ENCODE measurements around the gene SPTLC3.

SPTLC3 gene

DNA sequence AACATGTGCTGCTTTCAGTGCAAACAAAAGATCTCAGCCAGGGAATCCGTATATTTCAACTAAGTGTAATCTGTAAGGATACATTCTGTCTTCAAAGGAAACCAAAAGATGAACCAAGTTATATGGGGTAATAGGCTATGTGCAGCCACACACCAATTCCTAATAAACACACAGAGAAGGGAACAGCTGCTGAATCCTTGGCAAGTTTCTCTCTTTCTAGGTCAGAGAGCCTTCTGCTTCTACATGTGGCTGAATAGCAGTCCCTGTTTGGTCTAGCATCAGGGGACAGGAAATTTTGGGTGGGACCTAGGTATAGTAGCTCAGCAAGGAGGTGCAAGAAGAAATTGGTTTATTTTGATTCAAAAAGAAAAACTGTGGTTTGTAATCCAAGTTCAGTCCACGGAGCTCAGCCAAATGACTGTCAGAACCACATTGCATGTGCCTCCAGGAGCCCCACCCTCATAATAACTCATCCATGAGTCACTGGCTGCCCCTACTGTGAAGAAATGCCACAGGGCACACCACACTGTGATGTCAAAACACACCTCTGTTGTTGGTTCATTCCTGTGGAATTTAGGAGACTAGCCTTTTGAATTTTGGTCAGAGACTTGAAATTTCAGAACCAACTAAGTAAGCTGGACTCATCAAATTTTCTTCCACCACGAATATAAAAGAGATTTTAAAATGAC, 21.1 kb downstream of the SPTLC3 start:
- Histone ChIP-seq H3K27me3 (ENCODE audit: control insufficient read depth, insufficient read depth, low read length) (no peaks in the 10 kb centered on the region), H3K27ac (ENCODE audit: low read length) (no peak overlapping the region), H3K9me3 (ENCODE audit: control insufficient read depth, insufficient read depth, low read length) (no peaks in the 10 kb centered on the region), H3K4me3 (ENCODE audit: low read length) (no peak overlapping the region), H3K36me3 (ENCODE audit: control insufficient read depth, insufficient read depth, low read length) (no peaks in the 10 kb centered on the region), H3K4me1 (ENCODE audit: control insufficient read depth, insufficient read depth, low read length) (no peaks in the 10 kb centered on the region)
- WGBS (ENCODE audit: insufficient coverage, insufficient read length): no CpG with 5 or more reads among the region's 3 CpGs
- DNase-seq (ENCODE audit: low read depth, low spot score): no peak

- WGBS (ENCODE audit: insufficient coverage, insufficient read length): no CpG with 5 or more reads among the region's 4 CpGs
- Histone ChIP-seq H3K9me3 (ENCODE audit: control insufficient read depth, insufficient read depth, low read length) (no peaks in the 10 kb centered on the region), H3K4me1 (ENCODE audit: control insufficient read depth, insufficient read depth, low read length) (no peaks in the 10 kb centered on the region), H3K27me3 (ENCODE audit: control insufficient read depth, insufficient read depth, low read length) (no peaks in the 10 kb centered on the region), H3K4me3 (ENCODE audit: low read length) (no peak overlapping the region), H3K27ac (ENCODE audit: low read length) (no peak overlapping the region), H3K36me3 (ENCODE audit: control insufficient read depth, insufficient read depth, low read length) (no peaks in the 10 kb centered on the region)
- DNase-seq (ENCODE audit: low read depth, low spot score): no peak
These were observed 23.0 kb downstream of the SPTLC3 start for GRCh38 chr20:13031751-13032150.

DNA sequence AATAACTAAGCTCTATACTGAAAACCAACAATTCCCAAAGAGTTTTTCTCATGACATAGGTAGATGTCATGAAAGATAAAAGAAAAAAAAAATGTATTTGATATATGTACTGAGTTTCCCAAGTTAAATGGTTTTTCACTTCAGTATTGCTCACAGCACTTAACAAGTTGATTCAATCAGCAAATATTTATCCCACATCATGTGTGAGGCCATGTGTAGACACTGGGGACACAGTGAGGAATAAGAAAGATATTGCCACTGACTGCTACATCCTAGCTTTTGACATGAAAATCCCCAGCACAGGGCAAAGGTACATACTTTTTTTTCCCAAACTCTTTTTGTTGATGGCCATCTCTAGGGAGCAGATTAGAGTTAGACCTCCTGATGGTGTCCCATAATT, 25.3 kb downstream of the SPTLC3 start:
- H3K4me1 ChIP-seq (ENCODE audit: control insufficient read depth, insufficient read depth, low read length): no peaks in the 10 kb centered on the region
- no peak overlapping the region for H3K27ac ChIP-seq (ENCODE audit: low read length)
- no peak for DNase-seq (ENCODE audit: low read depth, low spot score)
- H3K9me3 ChIP-seq (ENCODE audit: control insufficient read depth, insufficient read depth, low read length): no peaks in the 10 kb centered on the region
- no peaks in the 10 kb centered on the region for H3K27me3 ChIP-seq (ENCODE audit: control insufficient read depth, insufficient read depth, low read length)
- no peaks in the 10 kb centered on the region for H3K36me3 ChIP-seq (ENCODE audit: control insufficient read depth, insufficient read depth, low read length)
- H3K4me3 ChIP-seq (ENCODE audit: low read length): no peak overlapping the region

GRCh38 chr20:13034936-13035335, 26.2 kb downstream of the SPTLC3 start:
- no peaks in the 10 kb centered on the region for H3K27me3 ChIP-seq (ENCODE audit: control insufficient read depth, insufficient read depth, low read length)
- H3K9me3 ChIP-seq (ENCODE audit: control insufficient read depth, insufficient read depth, low read length): no peaks in the 10 kb centered on the region
- H3K27ac ChIP-seq (ENCODE audit: low read length): no peak overlapping the region
- H3K4me1 ChIP-seq (ENCODE audit: control insufficient read depth, insufficient read depth, low read length): no peaks in the 10 kb centered on the region
- H3K4me3 ChIP-seq (ENCODE audit: low read length): no peak overlapping the region
- H3K36me3 ChIP-seq (ENCODE audit: control insufficient read depth, insufficient read depth, low read length): no peaks in the 10 kb centered on the region
- no peak for DNase-seq (ENCODE audit: low read depth, low spot score)
- no CpG with 5 or more reads among the region's 1 CpG for WGBS (ENCODE audit: insufficient coverage, insufficient read length)

DNA sequence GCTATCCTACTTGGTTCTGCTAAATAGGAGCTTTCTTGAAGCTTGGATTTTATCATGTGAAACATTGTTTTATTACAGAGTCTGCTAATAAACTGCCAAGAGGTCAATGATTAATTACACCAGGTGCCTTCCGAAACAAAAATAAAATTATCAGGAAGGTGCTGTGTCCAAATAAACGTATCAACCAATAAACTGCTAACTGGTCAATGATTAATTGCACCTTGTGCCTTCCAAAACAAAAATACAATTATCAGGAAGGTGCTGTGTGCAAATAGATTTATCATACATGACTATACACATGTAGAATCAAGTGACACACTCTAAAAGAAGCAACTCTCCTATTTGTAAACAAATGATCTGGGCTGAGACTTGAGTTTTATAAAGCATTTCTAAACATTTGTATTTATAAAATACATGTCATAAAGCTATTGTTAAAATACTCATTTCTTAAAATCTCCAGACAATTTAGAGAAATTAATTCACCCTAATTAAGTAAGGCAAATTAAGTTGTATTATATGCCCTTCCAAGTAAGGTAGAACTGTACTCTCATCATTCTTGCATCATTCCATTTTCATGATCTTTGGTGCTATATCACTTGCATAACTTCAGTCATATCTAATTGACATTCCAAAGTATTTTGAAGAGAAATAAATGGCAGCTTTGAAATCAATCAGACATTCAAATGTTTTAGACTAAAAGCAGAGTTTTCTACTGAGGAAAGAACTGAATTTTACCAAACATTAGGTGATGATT, 26.8 kb downstream of the SPTLC3 start:
- no peaks in the 10 kb centered on the region for H3K27me3 ChIP-seq (ENCODE audit: control insufficient read depth, insufficient read depth, low read length)
- no peaks in the 10 kb centered on the region for H3K36me3 ChIP-seq (ENCODE audit: control insufficient read depth, insufficient read depth, low read length)
- no peak overlapping the region for H3K27ac ChIP-seq (ENCODE audit: low read length)
- WGBS (ENCODE audit: insufficient coverage, insufficient read length): no CpG with 5 or more reads among the region's 2 CpGs
- no peaks in the 10 kb centered on the region for H3K9me3 ChIP-seq (ENCODE audit: control insufficient read depth, insufficient read depth, low read length)
- DNase-seq (ENCODE audit: low read depth, low spot score): no peak
- no peak overlapping the region for H3K4me3 ChIP-seq (ENCODE audit: low read length)
- no peaks in the 10 kb centered on the region for H3K4me1 ChIP-seq (ENCODE audit: control insufficient read depth, insufficient read depth, low read length)

DNA sequence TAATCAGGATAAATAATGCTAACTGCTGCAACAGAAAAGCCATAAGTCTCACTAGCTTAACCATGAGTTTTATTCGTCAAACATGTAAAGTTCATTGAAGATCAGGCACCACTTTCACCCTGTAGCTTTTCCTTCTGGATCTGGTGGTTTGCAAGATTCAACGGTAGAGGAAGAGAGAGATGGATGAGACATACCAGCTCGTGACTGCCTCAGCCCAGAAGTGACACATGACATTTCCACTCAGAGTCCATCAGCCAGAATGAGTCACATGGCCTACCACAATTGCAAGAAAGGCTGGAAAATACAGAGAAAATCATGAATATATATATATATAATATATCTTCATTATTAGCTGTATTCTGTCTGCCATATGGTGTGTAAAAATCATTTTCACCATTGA, 29.0 kb downstream of the SPTLC3 start:
- Histone ChIP-seq H3K27ac (ENCODE audit: low read length) (no peak overlapping the region), H3K36me3 (ENCODE audit: control insufficient read depth, insufficient read depth, low read length) (no peaks in the 10 kb centered on the region), H3K9me3 (ENCODE audit: control insufficient read depth, insufficient read depth, low read length) (no peaks in the 10 kb centered on the region), H3K4me3 (ENCODE audit: low read length) (no peak overlapping the region), H3K4me1 (ENCODE audit: control insufficient read depth, insufficient read depth, low read length) (no peaks in the 10 kb centered on the region), H3K27me3 (ENCODE audit: control insufficient read depth, insufficient read depth, low read length) (no peaks in the 10 kb centered on the region)
- DNase-seq (ENCODE audit: low read depth, low spot score): no peak
- no CpG with 5 or more reads among the region's 3 CpGs for WGBS (ENCODE audit: insufficient coverage, insufficient read length)

DNA sequence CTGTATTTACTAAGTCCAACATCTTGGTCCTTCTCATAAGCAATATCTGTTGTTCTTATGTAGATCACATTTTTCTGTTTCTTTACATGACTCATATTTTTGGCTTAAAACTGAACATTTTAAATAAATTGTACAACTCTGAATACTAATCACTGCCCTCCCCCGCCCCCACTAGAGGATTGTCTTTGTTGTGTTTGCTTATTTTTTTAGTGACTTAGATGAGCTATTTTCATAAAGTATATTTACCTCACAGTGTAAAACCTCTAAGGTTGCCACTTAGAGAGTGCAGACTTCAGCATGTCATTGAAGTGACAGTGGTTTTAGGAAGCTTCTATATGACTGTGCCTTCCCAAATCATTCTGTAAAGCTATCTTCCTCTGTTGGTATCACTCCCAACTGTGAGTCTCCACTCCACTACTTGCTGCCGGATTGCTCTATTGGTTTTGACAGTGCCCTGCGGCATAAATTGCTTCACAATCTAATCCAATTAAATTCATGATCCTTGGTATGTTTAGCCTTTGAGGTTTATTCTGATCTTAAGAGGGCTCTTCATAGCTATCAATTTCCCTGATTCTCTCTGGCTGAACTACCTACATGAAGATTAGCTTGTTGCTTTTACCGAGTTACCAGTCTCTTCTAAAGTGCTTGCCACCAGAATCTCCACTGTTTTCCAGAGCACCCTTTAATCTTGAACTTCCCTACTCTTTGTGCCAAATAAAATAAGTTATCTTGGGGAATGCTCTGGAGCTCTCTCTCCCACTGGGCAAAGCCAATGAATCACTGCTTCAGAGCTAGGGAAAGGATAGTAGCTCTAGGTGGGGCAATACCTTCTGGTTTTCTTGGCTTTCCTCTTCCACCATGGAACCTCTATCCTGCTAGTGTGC, 33.0 kb downstream of the SPTLC3 start:
- Histone ChIP-seq H3K9me3 (ENCODE audit: control insufficient read depth, insufficient read depth, low read length) (no peaks in the 10 kb centered on the region), H3K36me3 (ENCODE audit: control insufficient read depth, insufficient read depth, low read length) (no peaks in the 10 kb centered on the region), H3K4me1 (ENCODE audit: control insufficient read depth, insufficient read depth, low read length) (no peaks in the 10 kb centered on the region), H3K4me3 (ENCODE audit: low read length) (no peak overlapping the region), H3K27ac (ENCODE audit: low read length) (no peak overlapping the region), H3K27me3 (ENCODE audit: control insufficient read depth, insufficient read depth, low read length) (no peaks in the 10 kb centered on the region)
- DNase-seq (ENCODE audit: low read depth, low spot score): no peak
- no CpG with 5 or more reads among the region's 4 CpGs for WGBS (ENCODE audit: insufficient coverage, insufficient read length)

DNA sequence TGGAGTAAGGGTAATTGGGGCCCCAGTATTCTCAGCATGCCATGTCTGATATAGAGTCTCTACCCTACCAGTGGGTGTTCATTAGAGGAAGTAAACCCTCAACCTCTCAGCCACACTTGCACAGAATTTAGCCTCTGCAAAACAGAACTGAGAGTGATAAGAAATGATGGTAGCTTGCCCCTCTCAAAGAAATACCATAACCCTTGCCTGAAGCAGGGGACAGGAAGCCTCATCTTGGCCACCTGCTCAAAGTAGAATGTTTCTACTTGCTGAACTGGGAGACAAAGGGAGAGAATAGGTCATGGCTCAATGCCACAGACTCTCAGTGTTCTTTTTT, 33.7 kb downstream of the SPTLC3 start:
- Histone ChIP-seq H3K27me3 (ENCODE audit: control insufficient read depth, insufficient read depth, low read length) (no peaks in the 10 kb centered on the region), H3K36me3 (ENCODE audit: control insufficient read depth, insufficient read depth, low read length) (no peaks in the 10 kb centered on the region), H3K27ac (ENCODE audit: low read length) (no peak overlapping the region), H3K9me3 (ENCODE audit: control insufficient read depth, insufficient read depth, low read length) (no peaks in the 10 kb centered on the region), H3K4me1 (ENCODE audit: control insufficient read depth, insufficient read depth, low read length) (no peaks in the 10 kb centered on the region), H3K4me3 (ENCODE audit: low read length) (no peak overlapping the region)
- no peak for DNase-seq (ENCODE audit: low read depth, low spot score)

GRCh38 chr20:13046409-13046808, 37.6 kb downstream of the SPTLC3 start:
- Histone ChIP-seq H3K27ac (ENCODE audit: low read length) (no peak overlapping the region), H3K9me3 (ENCODE audit: control insufficient read depth, insufficient read depth, low read length) (no peaks in the 10 kb centered on the region), H3K36me3 (ENCODE audit: control insufficient read depth, insufficient read depth, low read length) (no peaks in the 10 kb centered on the region), H3K4me1 (ENCODE audit: control insufficient read depth, insufficient read depth, low read length) (no peaks in the 10 kb centered on the region), H3K4me3 (ENCODE audit: low read length) (no peak overlapping the region), H3K27me3 (ENCODE audit: control insufficient read depth, insufficient read depth, low read length) (no peaks in the 10 kb centered on the region)
- DNase-seq (ENCODE audit: low read depth, low spot score): no peak
- no CpG with 5 or more reads among the region's 1 CpG for WGBS (ENCODE audit: insufficient coverage, insufficient read length)

- no peak overlapping the region for H3K4me3 ChIP-seq (ENCODE audit: low read length)
- H3K27ac ChIP-seq (ENCODE audit: low read length): no peak overlapping the region
- no peaks in the 10 kb centered on the region for H3K4me1 ChIP-seq (ENCODE audit: control insufficient read depth, insufficient read depth, low read length)
- H3K27me3 ChIP-seq (ENCODE audit: control insufficient read depth, insufficient read depth, low read length): no peaks in the 10 kb centered on the region
- no peaks in the 10 kb centered on the region for H3K9me3 ChIP-seq (ENCODE audit: control insufficient read depth, insufficient read depth, low read length)
- DNase-seq (ENCODE audit: low read depth, low spot score): no peak
- no peaks in the 10 kb centered on the region for H3K36me3 ChIP-seq (ENCODE audit: control insufficient read depth, insufficient read depth, low read length)
- WGBS (ENCODE audit: insufficient coverage, insufficient read length): no CpG with 5 or more reads among the region's 3 CpGs
These were observed 45.2 kb downstream of the SPTLC3 start for GRCh38 chr20:13054011-13054410.

Measured in iPS DF 6.9 (cell line).